ENCODE measurements around the gene TOM1L1.
"Not testable (repeated sequence)": the region's sequence is repeated elsewhere in the genome, so short reads cannot be mapped to it uniquely, and the experiment has no call there.

TOM1L1 gene

GRCh38 chr17:54900457-54901229 is at the start of gene TOM1L1:
Gene TOM1L1 (plus strand): TSS chr17:54900852. CDS start chr17:54900866, 14 bp downstream.
- DNase-seq: peak; percentile 64

- no peak for DNase-seq
Observed at GRCh38 chr17:54859187-54859586, 41.5 kb upstream of the TOM1L1 start.

GRCh38 chr17:54860617-54861470 is 39.8 kb upstream of the TOM1L1 start:
- no peak for DNase-seq

GRCh38 chr17:54861471-54861983 is 39.1 kb upstream of the TOM1L1 start:
- DNase-seq: no peak

- DNase-seq: no peak
Observed at GRCh38 chr17:54863176-54863575, 37.5 kb upstream of the TOM1L1 start.

GRCh38 chr17:54864070-54864469 is 36.6 kb upstream of the TOM1L1 start:
- no peak for DNase-seq

- DNase-seq: no peak
Observed at GRCh38 chr17:54864636-54865356, 35.9 kb upstream of the TOM1L1 start.

- DNase-seq: no peak
Observed at GRCh38 chr17:54867634-54868033, 33.0 kb upstream of the TOM1L1 start.

- DNase-seq: no peak
Observed at GRCh38 chr17:54870671-54871175, 29.9 kb upstream of the TOM1L1 start.

- not testable (repeated sequence) for DNase-seq
Observed at GRCh38 chr17:54875906-54876305, 24.7 kb upstream of the TOM1L1 start.

GRCh38 chr17:54876656-54877195 is 23.9 kb upstream of the TOM1L1 start:
- DNase-seq: no peak

GRCh38 chr17:54881255-54881972 is 19.2 kb upstream of the TOM1L1 start:
- DNase-seq: no peak

- DNase-seq: no peak
Observed at GRCh38 chr17:54882371-54882770, 18.3 kb upstream of the TOM1L1 start.

- no peak for DNase-seq
Observed at GRCh38 chr17:54882950-54883349, 17.7 kb upstream of the TOM1L1 start.

- DNase-seq: no peak
Observed at GRCh38 chr17:54883939-54884338, 16.7 kb upstream of the TOM1L1 start.

- no peak for DNase-seq
Observed at GRCh38 chr17:54887787-54888186, 12.9 kb upstream of the TOM1L1 start.

GRCh38 chr17:54888254-54888653 is 12.4 kb upstream of the TOM1L1 start:
- DNase-seq: no peak

- no peak for DNase-seq
Observed at GRCh38 chr17:54888981-54889380, 11.7 kb upstream of the TOM1L1 start.

- DNase-seq: peak; percentile 5
Observed at GRCh38 chr17:54891176-54891821, 9.4 kb upstream of the TOM1L1 start.

- no peak for DNase-seq
Observed at GRCh38 chr17:54892360-54892759, 8.3 kb upstream of the TOM1L1 start.

GRCh38 chr17:54898576-54898975 is 2.1 kb upstream of the TOM1L1 start:
- DNase-seq: no peak

All from stimulated activated CD4-positive, alpha-beta T cell treated with anti-CD3 and anti-CD28 coated beads, Interleukin-15, amount 100 ng/mL, for 24 hours (primary cell).